ENCODE data around the gene CPEB3.

Gene CPEB3

GRCh38 chr10:92031580-92031979 is 259.3 kb downstream of the CPEB3 start:
- DNase-seq (ENCODE audit: low read depth) = no peak

- peak; percentile 18 for DNase-seq (ENCODE audit: low read depth)
These were observed 263.7 kb downstream of the CPEB3 start for GRCh38 chr10:92027141-92027540.

GRCh38 chr10:92025340-92025739 is 265.5 kb downstream of the CPEB3 start:
- DNase-seq (ENCODE audit: low read depth) = peak; percentile 68

GRCh38 chr10:92024700-92025099 is 266.2 kb downstream of the CPEB3 start:
- DNase-seq (ENCODE audit: low read depth) = peak; percentile 19

GRCh38 chr10:92014620-92015019 is 276.3 kb downstream of the CPEB3 start:
- no peak for DNase-seq (ENCODE audit: low read depth)

- DNase-seq (ENCODE audit: low read depth) = peak; percentile 75
These were observed 279.2 kb downstream of the CPEB3 start for GRCh38 chr10:92011560-92012214.

GRCh38 chr10:92010047-92010735 is 280.7 kb downstream of the CPEB3 start:
- no peak for DNase-seq (ENCODE audit: low read depth)

- DNase-seq (ENCODE audit: low read depth) = no peak
These were observed 281.4 kb downstream of the CPEB3 start for GRCh38 chr10:92009445-92009844.

GRCh38 chr10:92005978-92006377 is 284.9 kb downstream of the CPEB3 start:
- no peak for DNase-seq (ENCODE audit: low read depth)

GRCh38 chr10:92003258-92003657 is 287.6 kb downstream of the CPEB3 start:
- DNase-seq (ENCODE audit: low read depth) = no peak

GRCh38 chr10:92001995-92002394 is 288.9 kb downstream of the CPEB3 start:
- no peak for DNase-seq (ENCODE audit: low read depth)

- no peak for DNase-seq (ENCODE audit: low read depth)
These were observed 289.3 kb downstream of the CPEB3 start for GRCh38 chr10:92001581-92001980.
